KOPT-K1 (cell line): ENCODE measurements around the gene PSMD2.
A peak's percentile ranks its signal among the peaks of the same experiment; 100 is the strongest.

Experiments
- H3K27ac ChIP-seq: fragments of 200-600 bp; sonication (generic); 2 replicates; pipeline ENCODE4 v1.5.1; 2016; ENCODE audit warnings: antibody characterized with exemption, mild to moderate bottlenecking, low read depth, low read length; ENCODE audit not compliant: poor library complexity, severe bottlenecking
- H3K36me3 ChIP-seq: fragments of 200-600 bp; sonication (generic); 2 replicates; pipeline ENCODE4 v1.5.1; 2017; ENCODE audit warnings: antibody characterized with exemption, mild to moderate bottlenecking, low read length, moderate library complexity; ENCODE audit not compliant: insufficient read depth
- H3K9me3 ChIP-seq: fragments of 200-600 bp; sonication (generic); 2 replicates; pipeline ENCODE4 v1.5.1; 2017; ENCODE audit warnings: antibody characterized with exemption, low read length, mild to moderate bottlenecking; ENCODE audit not compliant: insufficient read depth, poor library complexity, severe bottlenecking

Gene PSMD2

GRCh38 chr3:184299488-184300377 lies 692 bp downstream of the PSMD2 start:
- Histone ChIP-seq H3K27ac (peak overlapping the region; percentile 67), H3K36me3 (peaks cover 47% of the 10 kb centered on the region)

GRCh38 chr3:184300378-184300720 lies 1.3 kb downstream of the PSMD2 start:
- H3K9me3 ChIP-seq, result no peaks in the 10 kb centered on the region
- H3K27ac ChIP-seq, result peak overlapping the region; percentile 67
- H3K36me3 ChIP-seq, result peaks cover 53% of the 10 kb centered on the region

More at GRCh38 chr3:184299488-184300377, 692 bp downstream of the PSMD2 start:
- H3K9me3 ChIP-seq, result no peaks in the 10 kb centered on the region

GRCh38 chr3:184305577-184305976 lies 6.5 kb downstream of the PSMD2 start:
- H3K27ac ChIP-seq, result no peak overlapping the region
- H3K36me3 ChIP-seq, result peaks cover 88% of the 10 kb centered on the region
- H3K9me3 ChIP-seq, result no peaks in the 10 kb centered on the region

GRCh38 chr3:184306341-184306972 lies 7.4 kb downstream of the PSMD2 start:
- H3K36me3 ChIP-seq, result peaks cover 79% of the 10 kb centered on the region
- no peak overlapping the region for H3K27ac ChIP-seq
- H3K9me3 ChIP-seq, result no peaks in the 10 kb centered on the region

GRCh38 chr3:184307915-184308314 lies 8.9 kb downstream of the PSMD2 start:
- Histone ChIP-seq H3K36me3 (peaks cover 64% of the 10 kb centered on the region), H3K27ac (no peak overlapping the region), H3K9me3 (no peaks in the 10 kb centered on the region)

GRCh38 chr3:184308744-184309143 lies 9.7 kb downstream of the PSMD2 start:
- Histone ChIP-seq H3K9me3 (no peaks in the 10 kb centered on the region), H3K36me3 (peaks cover 56% of the 10 kb centered on the region), H3K27ac (no peak overlapping the region)

- H3K36me3 ChIP-seq, result peaks cover 34% of the 10 kb centered on the region
- no peak overlapping the region for H3K27ac ChIP-seq
- H3K9me3 ChIP-seq, result no peaks in the 10 kb centered on the region
Observed at GRCh38 chr3:184311633-184312032, 12.6 kb downstream of the PSMD2 start.

- Histone ChIP-seq H3K27ac (peak within 1 kb of the TSS; percentile 87), H3K36me3 (peaks cover 34% of the 10 kb centered on the region), H3K9me3 (no peaks in the 10 kb centered on the region)
Observed at GRCh38 chr3:184314363-184314699, 15.3 kb downstream of the PSMD2 start, which contains the start of gene EIF4G1. TSS of gene EIF4G1 (plus strand) at chr3:184314606. CDS start at chr3:184315797, 1,191 bp downstream.

- Histone ChIP-seq H3K9me3 (no peaks in the 10 kb centered on the region), H3K36me3 (peaks cover 40% of the 10 kb centered on the region), H3K27ac (peak overlapping the region; percentile 87)
Observed at GRCh38 chr3:184314700-184315542, 15.9 kb downstream of the PSMD2 start.

- Histone ChIP-seq H3K27ac (peak overlapping the region; percentile 87), H3K9me3 (no peaks in the 10 kb centered on the region), H3K36me3 (peaks cover 45% of the 10 kb centered on the region)
Observed at GRCh38 chr3:184315543-184315867, 16.5 kb downstream of the PSMD2 start.

- H3K36me3 ChIP-seq, result peaks cover 51% of the 10 kb centered on the region
- H3K27ac ChIP-seq, result peak overlapping the region; percentile 87
- no peaks in the 10 kb centered on the region for H3K9me3 ChIP-seq
Observed at GRCh38 chr3:184315871-184316661, 17.0 kb downstream of the PSMD2 start.

- H3K9me3 ChIP-seq, result no peaks in the 10 kb centered on the region
- peaks cover 58% of the 10 kb centered on the region for H3K36me3 ChIP-seq
- H3K27ac ChIP-seq, result no peak overlapping the region
Observed at GRCh38 chr3:184316792-184317191, 17.8 kb downstream of the PSMD2 start.

GRCh38 chr3:184317201-184317600 lies 18.2 kb downstream of the PSMD2 start:
- Histone ChIP-seq H3K36me3 (peaks cover 62% of the 10 kb centered on the region), H3K27ac (no peak overlapping the region), H3K9me3 (no peaks in the 10 kb centered on the region)

GRCh38 chr3:184320104-184320445 lies 21.0 kb downstream of the PSMD2 start:
- H3K27ac ChIP-seq, result no peak overlapping the region
- no peaks in the 10 kb centered on the region for H3K9me3 ChIP-seq
- peaks cover 91% of the 10 kb centered on the region for H3K36me3 ChIP-seq
